ENCODE results near the gene SNX30. TPM values are rescaled to one million over a fixed set of nuclear protein-coding genes. Genes with fewer than 3 reads are reported as not detected.

Gene SNX30
- total and polyA plus RNA-seq, 2 donors from 2014 or later: 7.9 to 22.9 TPM

GRCh38 chr9:112841261-112841660 is 90.7 kb downstream of the SNX30 start:
- Histone ChIP-seq H3K4me1 (ENCODE audit: control insufficient read depth in 2 of 3, insufficient read depth in 2 of 3, low read depth in 1 of 3, low read length in 3 of 3) (no peaks in the 10 kb centered on the region), H3K27ac (ENCODE audit: low read depth in 2 of 2, low read length in 2 of 2) (no peak overlapping the region), H3K9ac (ENCODE audit: low read length in 3 of 3) (no peak overlapping the region), H3K4me3 (ENCODE audit: low read length in 3 of 3) (no peak overlapping the region), H3K36me3 (ENCODE audit: control insufficient read depth in 2 of 3, insufficient read depth in 3 of 3, low read length in 3 of 3) (peaks cover 0 to 16% (median 11%) of the 10 kb centered on the region in 3 donors), H3K9me3 (ENCODE audit: control insufficient read depth in 2 of 3, insufficient read depth in 1 of 3, low read length in 3 of 3) (no peaks in the 10 kb centered on the region), H3K27me3 (ENCODE audit: control insufficient read depth, insufficient read depth, low read length) (no peaks in the 10 kb centered on the region)
- no peak for TF ChIP-seq CTCF (IDR thresholded peaks at IDR 0.05; ENCODE audit: borderline replicate concordance, extremely low read depth, insufficient read depth)
- intact Hi-C loops (cut with DNase I): no loop called here
- FAIRE-seq (no peak), DNase-seq (no peak)

GRCh38 chr9:112842555-112842954 is 92.0 kb downstream of the SNX30 start:
- DNase-seq (no peak), FAIRE-seq (no peak)
- H3K27ac ChIP-seq (ENCODE audit: low read depth in 2 of 2, low read length in 2 of 2): no peak overlapping the region
- no peak overlapping the region for H3K4me3 ChIP-seq (ENCODE audit: low read length in 3 of 3)
- TF ChIP-seq CTCF (IDR thresholded peaks at IDR 0.05; ENCODE audit: borderline replicate concordance, extremely low read depth, insufficient read depth): no peak
- no peak overlapping the region for H3K9ac ChIP-seq (ENCODE audit: low read length in 3 of 3)
- peaks cover 0 to 13% (median 13%) of the 10 kb centered on the region in 3 donors for H3K36me3 ChIP-seq (ENCODE audit: control insufficient read depth in 2 of 3, insufficient read depth in 3 of 3, low read length in 3 of 3)
- H3K9me3 ChIP-seq (ENCODE audit: control insufficient read depth in 2 of 3, insufficient read depth in 1 of 3, low read length in 3 of 3): no peaks in the 10 kb centered on the region
- intact Hi-C loops (cut with DNase I): no loop called here
- no peaks in the 10 kb centered on the region for H3K27me3 ChIP-seq (ENCODE audit: control insufficient read depth, insufficient read depth, low read length)
- no peaks in the 10 kb centered on the region for H3K4me1 ChIP-seq (ENCODE audit: control insufficient read depth in 2 of 3, insufficient read depth in 2 of 3, low read depth in 1 of 3, low read length in 3 of 3)

GRCh38 chr9:112844771-112845542 is 94.4 kb downstream of the SNX30 start:
- no peaks in the 10 kb centered on the region for H3K9me3 ChIP-seq (ENCODE audit: control insufficient read depth in 2 of 3, insufficient read depth in 1 of 3, low read length in 3 of 3)
- peaks cover 0 to 4% (median under 1%) of the 10 kb centered on the region in 3 donors for H3K36me3 ChIP-seq (ENCODE audit: control insufficient read depth in 2 of 3, insufficient read depth in 3 of 3, low read length in 3 of 3)
- no peak overlapping the region for H3K4me3 ChIP-seq (ENCODE audit: low read length in 3 of 3)
- FAIRE-seq (peak; percentile 3), DNase-seq (peak; percentile 79 to 88 (median 83))
- no peaks in the 10 kb centered on the region for H3K4me1 ChIP-seq (ENCODE audit: control insufficient read depth in 2 of 3, insufficient read depth in 2 of 3, low read depth in 1 of 3, low read length in 3 of 3)
- H3K27ac ChIP-seq (ENCODE audit: low read depth in 2 of 2, low read length in 2 of 2): no peak overlapping the region
- no peak overlapping the region for H3K9ac ChIP-seq (ENCODE audit: low read length in 3 of 3)
- intact Hi-C loops (cut with DNase I): no loop called here
- peak; percentile 96 for TF ChIP-seq CTCF (IDR thresholded peaks at IDR 0.05; ENCODE audit: borderline replicate concordance, extremely low read depth, insufficient read depth)
- no peaks in the 10 kb centered on the region for H3K27me3 ChIP-seq (ENCODE audit: control insufficient read depth, insufficient read depth, low read length)
